Activated naive CD4-positive, alpha-beta T cell treated with anti-CD3 and anti-CD28 coated beads, Interleukin-2, amount 50 U/mL, for 24 hours (primary cell): ENCODE measurements around the gene LYRM2.

Experiments
- H3K27ac Mint-ChIP-seq: one replicate; pipeline ENCODE4 v1.8.0; 2021; ENCODE audit warnings: mild to moderate bottlenecking, mixed read lengths
- H3K27me3 Mint-ChIP-seq: one replicate; pipeline ENCODE4 v1.8.0; 2021; ENCODE audit warnings: mixed read lengths
- H3K36me3 Mint-ChIP-seq: one replicate; pipeline ENCODE4 v1.8.0; 2021; ENCODE audit warnings: mixed read lengths
- H3K4me1 Mint-ChIP-seq: one replicate; pipeline ENCODE4 v1.8.0; 2021; ENCODE audit warnings: mixed read lengths
- H3K4me3 Mint-ChIP-seq: one replicate; pipeline ENCODE4 v1.8.0; 2021; ENCODE audit warnings: mild to moderate bottlenecking, mixed read lengths
- H3K9me3 Mint-ChIP-seq: one replicate; pipeline ENCODE4 v1.8.0; 2021; ENCODE audit warnings: mixed read lengths

LYRM2 gene

GRCh38 chr6:89522778-89523177 lies 115.8 kb downstream of the LYRM2 start:
- no peaks in the 10 kb centered on the region for H3K27me3 Mint-ChIP-seq
- no peaks in the 10 kb centered on the region for H3K9me3 Mint-ChIP-seq
- no peak overlapping the region for H3K27ac Mint-ChIP-seq
- H3K36me3 Mint-ChIP-seq = no peaks in the 10 kb centered on the region
- no peak overlapping the region for H3K4me3 Mint-ChIP-seq
- no peaks in the 10 kb centered on the region for H3K4me1 Mint-ChIP-seq

- H3K4me3 Mint-ChIP-seq = no peak overlapping the region
- no peaks in the 10 kb centered on the region for H3K9me3 Mint-ChIP-seq
- H3K36me3 Mint-ChIP-seq = peaks cover 1% of the 10 kb centered on the region
- H3K27me3 Mint-ChIP-seq = no peaks in the 10 kb centered on the region
- H3K4me1 Mint-ChIP-seq = no peaks in the 10 kb centered on the region
- H3K27ac Mint-ChIP-seq = no peak overlapping the region
Observed at GRCh38 chr6:89520736-89521135, 117.8 kb downstream of the LYRM2 start.

- peaks cover 1% of the 10 kb centered on the region for H3K36me3 Mint-ChIP-seq
- H3K27ac Mint-ChIP-seq = no peak overlapping the region
- H3K4me3 Mint-ChIP-seq = no peak overlapping the region
- H3K4me1 Mint-ChIP-seq = no peaks in the 10 kb centered on the region
- H3K9me3 Mint-ChIP-seq = no peaks in the 10 kb centered on the region
- H3K27me3 Mint-ChIP-seq = no peaks in the 10 kb centered on the region
Observed at GRCh38 chr6:89518352-89519055, 120.0 kb downstream of the LYRM2 start.
